HG03097 (cell line): Measurements from ENCODE around the gene GOLIM4.

Experiments used
- ATAC-seq: cut with Tn5 transposase; IDR thresholded peaks from one replicate; pipeline ENCODE4 v1.9.1; 2021; ENCODE audit not compliant: unreplicated experiment, low FRiP score

GOLIM4 gene

GRCh38 chr3:168006584-168006983, 89.1 kb downstream of the GOLIM4 start:
- ATAC-seq, result no peak

GRCh38 chr3:168003911-168004310, 91.8 kb downstream of the GOLIM4 start:
- no peak for ATAC-seq

DNA sequence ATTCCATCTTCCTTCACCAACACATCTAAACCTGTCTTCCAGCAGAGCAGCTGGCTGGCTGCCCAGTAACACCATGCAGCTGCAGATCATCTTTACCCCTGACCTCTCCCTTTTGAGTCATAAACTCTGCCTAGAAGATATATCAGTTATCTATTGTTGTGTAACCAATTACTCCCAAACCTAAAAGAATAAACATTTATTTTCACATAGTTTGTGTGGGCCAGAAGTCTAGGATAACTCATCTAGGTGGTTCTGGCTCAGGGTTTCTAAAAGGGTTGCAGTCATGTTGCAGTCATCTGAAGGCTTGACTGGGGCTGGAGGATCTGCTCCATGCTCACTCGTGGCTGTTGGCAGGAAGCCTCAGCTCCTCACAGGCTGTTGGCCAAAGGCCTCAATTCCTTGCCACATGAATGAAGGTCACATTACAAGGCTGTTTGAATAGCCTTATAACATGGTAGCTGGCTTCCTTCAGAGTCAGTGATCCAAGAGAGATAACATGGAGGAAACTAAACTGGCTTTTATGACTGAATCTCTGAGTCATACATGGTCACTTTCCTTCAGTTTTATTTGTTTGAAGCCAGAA, 92.8 kb downstream of the GOLIM4 start:
- ATAC-seq, result no peak

- ATAC-seq, result no peak
These were observed 94.5 kb downstream of the GOLIM4 start for GRCh38 chr3:168001244-168001643.

- no peak for ATAC-seq
These were observed 97.5 kb downstream of the GOLIM4 start for GRCh38 chr3:167998253-167998652.

DNA sequence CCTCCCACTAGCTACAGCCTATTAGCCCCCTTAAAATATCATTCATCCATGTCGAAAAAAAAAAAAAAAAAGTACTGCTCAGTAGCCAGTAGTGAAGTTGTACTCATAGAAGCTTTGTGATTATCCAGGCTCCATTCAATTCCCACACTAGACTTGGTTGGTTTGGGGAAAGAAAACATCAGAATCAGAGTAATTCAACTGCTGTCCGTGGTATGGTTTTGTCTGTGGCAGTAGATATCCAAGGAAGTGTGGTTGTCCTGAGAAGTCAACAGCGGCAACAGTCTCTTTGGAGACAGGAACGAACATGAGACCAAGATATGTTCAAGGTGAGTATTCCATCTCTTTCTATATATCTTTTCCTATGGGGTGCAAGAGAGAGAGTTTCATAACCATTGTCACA, 99.2 kb downstream of the GOLIM4 start:
- ATAC-seq, result no peak

GRCh38 chr3:167992381-167992780, 103.3 kb downstream of the GOLIM4 start:
- no peak for ATAC-seq

DNA sequence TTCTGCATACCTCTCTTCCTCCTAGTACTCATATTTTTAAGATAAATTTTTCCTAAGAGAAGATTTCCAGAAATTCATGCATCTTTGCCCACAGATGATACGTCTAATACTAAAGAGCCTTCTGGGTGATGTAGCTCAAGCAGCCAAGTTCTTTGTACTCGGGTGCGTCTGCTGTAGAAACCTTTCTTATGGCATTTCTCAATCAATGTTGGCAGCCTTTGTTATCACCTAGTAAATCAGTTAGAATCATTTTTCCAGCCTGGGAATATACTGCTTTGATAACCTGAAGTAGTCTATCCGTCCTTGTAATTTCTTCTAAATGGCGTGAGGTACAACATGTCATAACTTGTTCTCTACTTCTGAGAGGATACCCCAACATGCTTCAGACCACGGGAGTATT, 104.5 kb downstream of the GOLIM4 start:
- no peak for ATAC-seq

DNA sequence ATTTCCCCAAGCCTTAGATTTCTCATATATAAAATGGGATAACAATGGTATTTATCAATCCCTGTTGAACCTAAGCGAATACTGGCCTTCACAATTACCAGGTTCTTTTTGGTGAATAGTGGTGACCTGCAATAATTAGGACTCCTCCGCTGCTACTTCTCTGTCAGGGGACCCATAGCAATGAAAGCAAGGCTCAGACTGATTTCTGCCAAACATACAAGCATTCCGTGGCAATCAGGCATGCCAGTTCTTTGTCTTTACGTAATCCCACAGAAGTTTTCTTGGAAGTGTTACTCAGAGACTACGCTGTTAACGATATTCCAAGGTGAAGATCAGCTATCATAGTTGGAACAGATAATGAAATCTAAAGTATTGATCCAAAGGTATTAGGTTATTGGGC, 105.7 kb downstream of the GOLIM4 start:
- ATAC-seq, result no peak

DNA sequence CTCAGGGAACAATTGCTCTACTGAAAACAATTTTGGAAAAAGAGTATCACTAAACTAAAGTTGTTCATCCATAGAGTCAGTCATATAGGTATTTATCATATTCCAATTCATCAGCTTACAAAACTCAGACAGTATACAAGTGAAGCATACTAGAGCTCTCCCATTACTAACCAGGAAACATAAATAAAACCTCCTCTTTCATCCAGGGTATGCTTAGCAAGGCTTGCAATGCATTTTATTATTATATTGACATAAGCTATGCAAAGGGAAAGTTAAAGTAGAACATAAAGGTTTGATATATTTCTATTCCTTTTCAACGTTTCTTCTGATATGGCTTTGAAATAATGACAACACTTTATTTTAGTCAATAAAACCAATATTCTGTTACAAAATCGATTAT, 106.7 kb downstream of the GOLIM4 start:
- no peak for ATAC-seq

DNA sequence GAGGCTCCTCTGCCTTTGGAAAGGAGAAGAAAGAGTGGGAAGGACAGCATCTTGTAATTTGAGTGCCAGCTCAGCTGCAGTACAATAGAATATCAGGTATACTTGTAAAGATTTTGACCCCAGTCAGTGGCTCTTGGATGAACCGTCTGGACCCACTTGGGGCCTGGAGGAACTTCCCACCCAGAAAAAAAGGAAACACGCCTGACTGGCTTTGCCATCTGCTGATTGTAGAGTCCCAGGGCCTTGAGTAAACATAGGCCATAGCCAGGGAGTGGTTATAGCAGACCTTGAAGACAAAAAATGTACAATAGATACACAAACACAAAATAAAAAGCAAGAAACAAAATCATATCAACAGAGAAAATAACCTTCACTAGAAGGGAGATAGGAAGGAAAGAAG, 112.1 kb downstream of the GOLIM4 start:
- ATAC-seq, result no peak

GRCh38 chr3:167978486-167978885, 117.2 kb downstream of the GOLIM4 start:
- no peak for ATAC-seq

DNA sequence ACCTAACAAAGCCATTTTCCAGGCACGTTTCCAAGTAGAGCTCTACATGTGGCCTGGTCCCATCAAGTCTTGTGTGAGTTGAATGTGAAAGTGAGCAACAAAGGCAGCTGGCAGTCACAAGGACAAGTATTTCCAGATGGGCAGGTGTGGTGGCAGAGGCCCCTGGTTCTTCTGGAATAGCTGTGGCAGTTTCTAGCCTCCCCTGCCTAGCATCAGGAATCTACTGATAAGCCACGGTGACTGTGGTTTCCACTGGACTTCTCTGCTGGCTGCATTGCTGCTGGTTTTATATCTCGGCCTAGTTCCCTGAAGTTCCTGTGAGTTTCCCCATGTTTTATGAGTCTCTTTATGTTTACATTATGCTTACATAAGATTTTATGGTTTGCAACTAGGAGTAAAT, 117.7 kb downstream of the GOLIM4 start:
- ATAC-seq, result no peak

GRCh38 chr3:167976516-167977361, 119.0 kb downstream of the GOLIM4 start:
- ATAC-seq, result no peak

DNA sequence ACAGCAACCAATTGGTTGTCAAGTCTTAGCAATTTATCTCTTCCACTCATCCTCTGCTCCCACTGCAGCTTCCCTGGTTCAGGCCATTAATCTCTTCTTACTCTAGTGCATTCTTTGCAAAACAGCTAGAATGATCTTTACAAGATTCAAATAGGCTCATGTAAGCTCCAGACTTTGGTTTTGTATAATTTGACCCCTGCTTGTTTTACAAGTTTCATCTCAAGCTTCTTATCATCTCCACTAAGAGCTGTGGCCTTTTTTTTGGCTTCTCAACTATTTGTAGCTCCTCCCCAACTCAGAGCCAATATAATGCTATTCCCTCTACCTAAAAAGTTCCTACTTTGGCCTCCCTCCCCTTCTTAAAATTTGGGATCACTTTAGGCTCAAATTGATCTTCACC, 121.8 kb downstream of the GOLIM4 start:
- ATAC-seq, result no peak

GRCh38 chr3:167973046-167973445, 122.7 kb downstream of the GOLIM4 start:
- no peak for ATAC-seq

DNA sequence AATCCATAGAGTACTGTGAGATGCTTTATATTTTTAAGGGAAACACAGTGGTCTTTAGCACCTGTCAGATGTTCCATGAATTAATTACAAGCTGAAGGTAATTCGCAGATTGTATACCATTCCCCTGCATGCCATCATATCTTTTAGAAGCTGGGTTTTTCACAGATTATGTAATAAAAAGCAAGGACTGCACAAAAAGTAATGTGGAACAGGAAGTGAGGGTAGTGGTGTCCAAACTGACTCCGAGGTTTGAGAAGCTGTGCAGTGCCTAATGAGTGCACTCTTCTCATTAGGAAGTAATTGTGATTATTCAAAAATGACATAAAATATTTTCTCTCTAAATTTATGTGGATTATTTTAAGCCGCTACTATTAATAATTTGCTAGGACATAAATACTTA, 123.2 kb downstream of the GOLIM4 start:
- ATAC-seq, result no peak

DNA sequence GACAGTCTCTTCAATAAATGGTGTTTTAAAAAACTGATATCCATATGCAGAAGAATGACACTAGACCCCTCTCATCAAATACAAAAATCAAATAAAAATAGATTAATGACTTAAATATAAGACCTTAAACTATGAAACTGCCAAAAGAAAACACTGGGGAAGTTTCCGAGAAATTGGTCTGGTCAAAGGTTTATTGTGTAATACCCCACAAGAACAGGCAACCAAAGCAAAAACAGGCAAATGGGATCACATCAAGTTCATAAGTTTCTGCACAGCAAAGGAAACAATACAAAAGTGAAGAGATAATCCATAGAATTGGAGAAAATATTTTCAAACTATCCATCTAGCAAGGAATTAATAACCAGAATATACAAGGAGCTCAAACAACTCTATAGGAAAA, 126.2 kb downstream of the GOLIM4 start:
- no peak for ATAC-seq

DNA sequence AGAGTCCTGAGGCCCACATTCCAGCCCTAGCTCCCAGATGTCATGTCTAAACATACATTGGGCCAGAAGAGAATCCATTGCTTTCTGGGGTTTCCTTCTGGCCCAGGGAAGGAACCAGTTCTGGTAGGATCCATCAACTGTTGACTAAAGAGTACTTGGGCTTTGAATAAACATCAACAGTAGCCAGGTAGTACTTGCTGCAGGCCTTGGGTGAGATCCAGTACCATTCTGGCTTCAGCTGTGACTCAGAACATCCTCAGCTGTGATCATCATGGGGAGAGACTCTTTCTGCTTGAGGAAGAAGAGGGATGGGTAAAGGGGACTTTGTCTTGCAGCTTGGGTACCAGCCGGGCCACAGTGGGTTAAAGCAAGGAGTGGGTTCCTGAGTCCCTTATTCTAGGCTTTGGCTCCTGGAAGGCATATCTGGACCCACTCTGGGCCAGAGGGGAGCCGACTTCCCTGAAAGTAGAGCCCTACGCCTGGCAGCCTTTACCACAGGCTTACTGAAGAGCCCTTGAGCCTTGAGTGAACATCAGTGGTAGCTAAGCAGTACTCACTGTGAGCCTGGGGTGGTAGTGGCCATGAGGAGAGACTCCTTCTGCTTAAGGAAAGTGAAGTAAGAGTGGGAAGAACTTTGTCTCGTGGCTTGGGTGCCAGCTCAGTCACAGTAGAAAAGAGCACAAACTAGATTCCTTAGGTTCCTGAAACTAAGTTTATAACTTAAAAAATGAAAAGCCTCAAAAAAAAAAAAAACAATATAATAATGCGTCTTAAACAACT, 128.3 kb downstream of the GOLIM4 start:
- no peak for ATAC-seq
